LoVo (cell line): ENCODE measurements around the gene LIME1.

Experiments
- DNase-seq: peaks from one replicate; pipeline ENCODE4 v3.0.0-alpha.2; 2016; ENCODE audit warnings: low spot score

Gene LIME1

GRCh38 chr20:63750807-63751470 is 14.5 kb downstream of the LIME1 start:
- DNase-seq, result no peak

DNA sequence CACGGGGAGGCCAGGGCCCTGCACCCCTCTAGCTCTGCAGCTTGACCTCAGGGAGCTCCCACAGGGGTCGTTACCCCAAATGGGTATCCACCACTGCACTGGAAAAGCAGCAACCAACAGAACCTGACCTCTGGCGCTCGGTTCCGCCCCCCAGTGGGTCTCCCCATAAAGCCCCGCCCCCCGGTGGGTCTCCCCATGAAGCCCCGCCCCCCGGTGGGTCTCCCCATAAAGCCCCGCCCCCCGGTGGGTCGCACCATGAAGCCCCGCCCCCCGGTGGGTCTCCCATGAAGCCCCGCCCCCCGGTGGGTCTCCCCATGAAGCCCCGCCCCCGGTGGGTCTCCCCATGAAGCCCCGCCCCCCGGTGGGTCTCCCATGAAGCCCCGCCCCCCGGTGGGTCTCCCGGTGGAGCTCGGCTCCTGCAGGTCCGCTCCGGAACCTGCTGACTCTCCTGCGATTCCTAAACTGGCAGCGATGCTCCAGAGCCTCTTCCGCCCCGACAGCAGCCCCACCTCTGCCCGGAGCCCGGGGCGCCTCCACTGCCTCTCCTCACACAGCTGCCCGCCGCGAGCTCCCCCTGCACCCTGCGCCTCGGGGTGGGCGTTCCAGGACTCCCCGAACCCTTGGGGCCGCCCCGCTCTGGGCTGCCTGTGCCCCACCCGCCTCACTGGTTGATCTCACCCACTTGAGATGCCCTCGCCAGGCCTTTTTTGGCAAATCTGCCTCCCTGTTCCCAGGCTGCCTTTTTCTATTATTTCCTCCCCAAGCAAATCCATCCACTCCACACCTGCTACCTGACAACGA is 15.2 kb downstream of the LIME1 start:
- no peak for DNase-seq

DNA sequence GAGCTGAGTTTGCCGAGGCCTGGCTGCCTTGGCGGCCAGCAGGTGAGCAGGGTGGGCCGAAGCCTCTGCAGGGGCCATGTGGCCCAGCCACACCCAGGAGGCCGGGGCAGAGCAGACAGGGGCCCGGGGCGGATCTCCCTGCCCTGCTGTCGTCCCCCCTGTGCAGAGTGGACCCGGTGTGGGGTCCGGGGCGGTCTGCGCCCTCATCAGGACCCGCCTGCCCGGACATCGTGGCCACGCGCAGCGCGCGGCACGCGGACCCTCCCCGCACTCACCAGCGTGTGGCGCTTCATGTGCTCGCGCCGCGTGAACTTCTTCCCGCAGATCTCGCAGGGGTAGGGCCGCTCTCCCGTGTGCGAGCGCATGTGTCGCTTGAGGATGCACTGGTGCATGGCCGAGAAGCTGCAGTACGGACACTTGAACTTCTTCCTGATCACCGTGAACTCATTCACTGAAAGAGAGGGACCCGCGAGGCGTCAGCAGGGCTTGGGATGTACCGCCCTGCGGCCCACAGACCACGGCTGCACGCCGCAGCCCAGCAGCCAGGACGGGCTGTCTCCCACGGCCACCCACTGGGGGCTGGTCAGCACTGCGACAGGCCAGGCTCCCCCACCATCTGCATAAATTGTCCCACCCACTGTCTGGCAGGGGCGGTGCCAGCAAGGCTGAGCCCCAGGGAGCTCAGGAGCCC is 16.1 kb downstream of the LIME1 start:
- no peak for DNase-seq

GRCh38 chr20:63753381-63753780 is 16.9 kb downstream of the LIME1 start:
- no peak for DNase-seq

DNA sequence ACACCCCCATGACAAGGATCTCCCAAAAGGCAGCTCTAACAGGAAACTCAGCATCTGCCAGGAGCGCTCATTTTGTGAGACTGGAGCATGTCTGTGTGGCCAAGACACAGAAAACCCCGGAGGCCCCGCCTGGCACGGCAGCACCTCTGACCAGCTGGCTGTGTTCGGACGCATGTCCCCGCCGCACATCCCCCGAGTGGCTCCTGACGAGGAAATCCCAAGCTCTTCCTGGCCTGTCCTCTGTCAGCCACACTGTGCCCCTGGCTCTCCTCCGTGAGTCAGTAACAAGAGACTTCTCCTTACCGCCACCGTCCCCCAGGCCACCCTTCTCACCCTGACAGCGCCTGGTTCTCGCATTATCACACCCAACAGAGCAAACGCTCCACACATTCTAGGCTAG is 17.5 kb downstream of the LIME1 start:
- DNase-seq, result no peak

DNA sequence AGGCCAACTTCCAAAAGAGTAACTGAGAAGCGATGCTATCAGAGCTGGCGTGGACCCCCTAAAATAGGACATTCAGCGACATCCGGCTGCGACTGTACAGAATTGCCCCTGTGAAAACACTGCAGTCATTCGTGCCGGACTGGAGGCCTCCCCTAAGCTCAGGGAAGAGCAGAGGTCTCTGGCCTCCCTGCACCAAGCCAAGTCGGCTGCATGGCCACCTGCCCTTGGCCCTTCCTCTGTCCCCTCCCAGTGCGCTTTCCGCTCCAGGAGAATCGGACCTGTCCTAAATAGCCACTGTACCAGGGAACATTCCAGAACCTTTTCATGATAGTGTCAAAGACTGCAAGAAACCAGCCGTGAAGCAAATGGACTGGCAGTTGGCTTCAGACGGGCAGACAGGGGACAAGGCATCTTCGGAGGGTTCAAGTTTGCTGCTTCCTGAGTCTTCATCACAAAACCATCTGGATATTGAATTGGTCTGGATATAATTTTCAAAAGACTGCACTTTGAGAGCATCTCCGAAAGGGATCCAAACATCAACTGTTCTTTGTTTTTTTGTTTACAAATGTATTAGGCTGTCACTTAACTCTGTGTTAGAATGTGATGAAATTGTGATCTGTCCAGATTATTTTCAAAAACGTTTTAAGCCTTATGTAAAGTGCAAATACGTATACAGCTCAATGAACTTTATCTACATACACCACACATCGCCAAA is 19.6 kb downstream of the LIME1 start:
- DNase-seq, result no peak

DNA sequence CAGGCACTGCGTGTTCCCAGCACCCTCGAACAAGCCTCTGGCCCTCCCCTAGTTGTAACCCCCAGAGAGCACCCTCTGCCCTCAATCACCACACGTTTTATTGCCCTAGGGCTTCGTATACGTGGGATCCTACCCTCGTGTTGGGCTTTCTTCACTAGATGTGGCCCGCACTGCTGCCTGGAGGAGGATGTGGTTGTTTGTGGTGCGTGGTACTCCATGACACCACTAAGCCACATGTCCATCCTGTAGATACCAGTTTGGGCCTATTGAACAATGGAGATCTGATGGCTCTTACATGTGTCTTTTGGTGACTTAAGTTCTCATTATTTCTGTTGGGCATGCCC is 20.2 kb downstream of the LIME1 start:
- DNase-seq, result no peak

DNA sequence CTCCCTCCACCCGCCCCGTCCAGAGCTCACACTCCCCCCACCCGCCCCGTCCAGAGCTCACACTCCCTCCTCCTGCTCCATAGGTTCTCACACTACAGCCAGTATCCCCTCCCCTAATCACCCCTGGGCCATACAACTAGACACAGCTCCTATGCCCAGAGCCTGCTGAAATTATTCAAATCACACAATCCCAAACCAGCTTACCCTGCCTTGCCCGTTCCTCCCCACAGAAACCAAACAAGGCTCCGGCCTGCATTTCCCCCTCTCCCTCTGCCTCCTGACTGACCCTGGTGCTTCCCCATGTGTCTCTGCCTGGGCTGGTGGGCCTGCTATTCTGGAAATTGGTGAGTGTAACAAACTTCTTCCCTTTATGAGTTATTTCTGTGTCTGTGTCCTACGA is 21.7 kb downstream of the LIME1 start:
- no peak for DNase-seq

DNA sequence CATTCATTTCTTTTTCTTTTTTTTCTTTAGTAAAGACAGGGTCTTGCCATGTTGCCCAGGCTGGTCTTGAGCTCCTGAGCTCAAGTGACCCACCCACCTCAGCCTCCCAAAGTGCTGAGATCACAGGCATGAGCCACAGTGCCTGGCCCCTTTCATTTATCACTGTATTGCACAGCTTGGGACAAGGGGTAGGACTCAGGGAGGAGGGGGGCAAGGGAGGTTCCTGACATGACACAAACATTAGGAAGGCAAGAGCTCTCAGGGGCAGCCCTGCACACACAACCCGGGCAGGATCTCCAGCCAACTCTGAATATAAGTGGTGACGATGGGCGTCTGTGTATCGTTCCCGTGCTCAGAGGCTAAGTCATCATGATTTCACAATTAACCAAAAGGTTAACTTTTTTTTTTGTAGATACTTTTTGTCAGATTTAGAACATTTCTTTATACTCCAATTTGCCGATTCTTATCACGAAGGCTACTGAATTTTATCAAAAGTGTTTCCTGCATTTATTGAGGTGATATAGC is 23.0 kb downstream of the LIME1 start:
- no peak for DNase-seq

- DNase-seq, result no peak
These were observed 28.8 kb downstream of the LIME1 start for GRCh38 chr20:63765082-63765873.

DNA sequence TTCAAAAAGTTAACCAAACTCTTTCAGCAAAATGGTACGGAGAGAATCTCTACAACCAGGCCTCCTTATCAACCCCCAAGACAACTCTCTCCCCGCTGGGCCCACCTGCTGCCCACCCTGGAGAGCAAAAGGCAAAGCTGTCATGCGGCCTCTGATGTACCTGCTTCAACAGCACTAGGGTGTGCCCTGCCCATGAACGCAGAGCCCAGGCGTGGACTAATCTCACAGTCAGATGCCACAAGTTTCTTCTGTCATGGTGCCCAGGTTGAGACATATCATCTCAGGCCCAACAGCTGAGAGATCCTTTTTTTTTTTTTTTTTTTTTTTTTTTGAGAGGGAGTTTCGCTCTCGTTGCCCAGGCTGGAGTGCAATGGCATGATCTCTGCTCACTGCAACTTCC is 29.4 kb downstream of the LIME1 start:
- no peak for DNase-seq

- no peak for DNase-seq
These were observed 30.4 kb downstream of the LIME1 start for GRCh38 chr20:63766695-63767426.

GRCh38 chr20:63767456-63767855 is 31.0 kb downstream of the LIME1 start:
- DNase-seq, result no peak

GRCh38 chr20:63767886-63768285 is 31.4 kb downstream of the LIME1 start:
- DNase-seq, result no peak

DNA sequence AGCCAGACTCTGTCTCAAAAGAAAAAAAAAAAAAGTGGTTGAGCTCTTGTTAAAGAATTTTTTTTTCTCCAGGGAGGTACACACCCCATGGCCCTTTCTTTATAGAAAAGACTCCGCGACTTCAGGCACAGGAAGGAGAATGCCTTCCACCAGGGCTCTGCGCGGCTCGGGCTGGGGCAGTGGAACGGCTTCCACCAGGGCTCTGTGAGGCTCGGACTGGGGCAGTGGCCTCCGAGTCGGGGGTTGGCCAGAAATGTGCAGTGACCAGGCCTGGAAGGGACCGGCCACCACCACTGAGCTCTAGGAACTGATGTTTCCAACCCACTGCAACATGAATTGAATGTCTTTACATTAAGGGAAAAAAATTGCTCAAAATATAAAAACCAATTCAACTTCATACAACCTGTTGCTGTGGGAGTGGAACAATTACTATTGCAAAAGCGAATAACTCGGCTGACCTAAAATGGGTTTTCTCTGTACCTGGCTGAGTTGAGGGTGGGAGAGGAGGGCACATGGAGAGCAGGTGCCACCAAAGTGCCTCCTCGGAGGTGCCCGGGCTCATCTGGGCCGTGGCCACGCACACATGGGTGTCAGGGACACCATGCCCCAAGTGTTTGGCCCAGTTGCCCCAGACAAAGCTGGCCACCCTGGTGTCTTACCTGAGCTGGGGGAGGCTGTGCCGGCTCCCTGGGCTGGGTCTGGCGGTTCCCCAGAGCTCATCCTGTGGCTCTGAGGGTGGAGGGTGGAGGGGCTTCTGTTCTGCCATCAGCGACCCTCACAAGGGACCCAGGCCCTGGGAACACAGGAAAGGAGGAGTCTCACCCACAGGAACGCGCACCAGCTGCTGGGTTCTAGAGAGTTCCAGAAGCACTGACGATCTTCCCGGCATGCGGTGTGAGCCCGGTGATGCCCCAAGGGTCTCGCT is 32.4 kb downstream of the LIME1 start:
- DNase-seq, result no peak

DNA sequence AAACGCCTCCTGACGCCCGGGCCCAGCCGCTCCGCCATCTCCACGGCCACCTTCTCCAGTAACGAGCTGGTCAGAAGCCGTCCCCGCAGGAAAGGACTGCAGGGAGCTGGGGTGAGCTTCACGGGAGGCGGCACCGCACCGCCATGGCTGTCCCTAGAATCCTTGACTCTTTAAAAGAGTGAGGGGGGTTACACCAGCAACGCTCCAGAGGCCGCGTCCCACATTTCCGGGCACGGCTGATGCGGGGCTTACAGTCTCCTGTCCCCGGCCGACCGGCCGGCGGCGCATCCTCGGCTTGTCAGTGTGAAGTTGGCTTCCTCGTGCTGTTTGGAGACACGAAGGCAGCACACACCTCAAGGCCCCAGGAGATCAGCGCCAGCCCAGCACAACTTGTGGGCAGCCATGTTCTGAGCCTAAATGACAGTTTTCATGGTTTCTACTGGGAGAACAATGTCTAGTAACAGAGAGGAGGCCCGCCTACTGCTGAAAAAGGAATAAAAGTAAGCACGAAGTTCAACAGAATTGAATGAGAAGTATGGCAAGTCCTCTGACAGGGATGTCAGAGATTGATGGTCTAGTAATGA is 33.5 kb downstream of the LIME1 start:
- DNase-seq, result no peak

- DNase-seq, result no peak
These were observed 34.7 kb downstream of the LIME1 start for GRCh38 chr20:63771046-63771707.

GRCh38 chr20:63772781-63773518 is 36.5 kb downstream of the LIME1 start:
- DNase-seq, result no peak
